Stimulated activated CD8-positive, alpha-beta memory T cell treated with anti-CD3 and anti-CD28 coated beads, Interleukin-7, amount 100 ng/mL, for 1 hour (primary cell): ENCODE results near the gene CBLN1.

ENCODE experiments used
- DNase-seq, 2 donors: peaks; one replicate each; pipeline ENCODE4 v3.0.0-alpha.2; 2020; ENCODE audit warnings: low read depth in 2 of 2

CBLN1 gene

GRCh38 chr16:49281480-49281842 is at the start of gene CBLN1:
Gene CBLN1 (minus strand): TSS chr16:49281838. CDS start chr16:49281465, 373 bp downstream.
- DNase-seq = no peak

GRCh38 chr16:49330562-49331201 is 49.0 kb upstream of the CBLN1 start:
- no peak for DNase-seq

- DNase-seq = no peak
These were observed 46.7 kb upstream of the CBLN1 start for GRCh38 chr16:49328325-49328724.

DNA sequence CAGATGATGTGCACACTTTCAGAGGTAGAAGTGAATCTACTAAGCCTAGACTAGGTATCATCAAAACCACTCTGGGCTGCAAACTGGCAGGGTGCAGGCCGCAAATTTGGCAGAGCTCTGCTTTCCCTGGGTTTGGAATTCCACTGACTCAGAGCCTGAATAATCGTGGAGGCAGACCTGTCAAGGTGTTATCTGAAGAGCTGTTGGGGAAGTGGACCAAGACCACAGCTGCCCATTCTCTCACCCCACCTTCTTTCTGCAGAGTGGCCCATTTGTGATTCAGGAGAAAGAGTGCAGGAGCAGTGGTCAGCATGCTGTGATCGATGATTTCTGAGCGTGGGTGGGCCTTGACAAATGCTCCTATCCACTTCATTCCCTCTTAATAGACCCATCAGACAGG is 45.8 kb upstream of the CBLN1 start:
- no peak for DNase-seq

- no peak for DNase-seq
These were observed 43.1 kb upstream of the CBLN1 start for GRCh38 chr16:49324703-49325102.

DNA sequence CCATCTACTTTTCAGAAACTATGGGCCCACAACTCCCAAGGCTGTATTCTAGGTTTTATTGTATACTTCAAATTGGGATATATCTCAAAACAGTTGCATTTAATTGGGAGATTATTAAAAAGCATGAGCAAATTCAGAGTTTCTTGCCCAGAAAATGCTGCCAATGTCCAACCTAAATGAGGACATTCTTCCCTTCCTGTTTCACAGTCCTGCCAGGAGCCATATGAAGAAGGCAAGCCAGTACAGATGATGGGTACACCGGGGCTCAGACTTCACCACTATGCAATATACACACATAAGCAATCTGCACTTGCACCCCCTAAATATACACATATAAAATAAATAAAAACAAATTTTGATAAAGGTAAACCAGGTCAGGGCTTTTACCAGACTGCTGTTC is 34.0 kb upstream of the CBLN1 start:
- DNase-seq = no peak

- no peak for DNase-seq
These were observed 30.8 kb upstream of the CBLN1 start for GRCh38 chr16:49312389-49312985.

DNA sequence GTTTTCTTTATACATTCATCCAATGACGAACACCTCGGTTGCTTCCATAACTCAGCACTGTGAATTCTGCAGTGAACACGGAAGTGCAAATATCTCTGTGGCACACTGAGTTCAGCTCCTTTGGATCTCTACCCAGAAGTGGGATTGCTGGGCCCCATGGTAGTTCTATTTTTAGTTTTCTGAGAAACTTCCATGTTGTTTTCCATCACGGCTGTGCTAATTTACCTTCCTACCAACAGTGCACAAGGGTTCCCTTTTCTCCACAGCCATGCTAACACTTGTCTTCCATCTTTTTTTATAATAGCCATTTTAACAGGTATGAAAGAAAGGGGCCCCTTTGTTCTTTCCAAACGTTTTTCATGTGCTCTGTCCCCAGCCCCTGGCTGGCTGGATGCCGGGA is 30.2 kb upstream of the CBLN1 start:
- no peak for DNase-seq

GRCh38 chr16:49307176-49307575 is 25.5 kb upstream of the CBLN1 start:
- no peak for DNase-seq

DNA sequence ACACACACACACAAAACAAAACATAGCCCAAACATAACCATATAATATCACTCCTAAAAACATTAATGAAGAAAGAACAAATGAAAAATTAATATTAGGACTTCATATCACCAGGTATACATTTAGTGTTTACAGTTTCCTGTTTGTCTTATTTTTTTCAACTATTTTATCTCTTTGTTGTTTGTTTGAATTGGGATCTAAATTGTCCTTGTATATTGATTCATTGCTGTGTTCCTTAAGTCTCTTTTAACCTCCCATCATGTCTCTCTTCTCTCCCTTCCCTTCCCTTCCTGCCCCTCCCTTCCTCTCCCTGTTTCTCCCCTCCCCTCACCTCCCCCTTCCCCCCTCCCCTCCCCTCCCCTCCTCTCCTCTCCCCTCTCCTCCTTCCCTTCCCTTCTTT is 23.8 kb upstream of the CBLN1 start:
- no peak for DNase-seq

DNA sequence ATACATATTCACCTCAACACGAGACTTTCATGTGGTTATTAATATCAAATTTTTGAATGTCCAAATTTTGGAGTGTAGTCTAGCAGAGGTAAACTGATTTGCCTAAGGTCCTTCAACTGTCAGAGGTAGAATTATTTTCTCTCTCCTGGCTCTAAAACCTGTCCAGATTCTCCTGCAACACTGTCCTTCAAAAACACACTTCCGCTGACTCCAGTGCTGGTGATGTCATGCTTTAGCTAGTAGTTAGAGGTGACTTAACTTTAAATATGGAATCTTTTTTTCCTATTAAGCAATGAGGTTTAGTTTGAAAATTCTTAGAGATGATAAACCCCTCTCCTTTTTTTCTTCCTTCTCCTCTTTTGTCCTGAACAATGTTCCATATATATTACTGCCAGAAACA is 10.8 kb upstream of the CBLN1 start:
- DNase-seq = no peak

- no peak for DNase-seq
These were observed 5.9 kb upstream of the CBLN1 start for GRCh38 chr16:49287572-49287971.

DNA sequence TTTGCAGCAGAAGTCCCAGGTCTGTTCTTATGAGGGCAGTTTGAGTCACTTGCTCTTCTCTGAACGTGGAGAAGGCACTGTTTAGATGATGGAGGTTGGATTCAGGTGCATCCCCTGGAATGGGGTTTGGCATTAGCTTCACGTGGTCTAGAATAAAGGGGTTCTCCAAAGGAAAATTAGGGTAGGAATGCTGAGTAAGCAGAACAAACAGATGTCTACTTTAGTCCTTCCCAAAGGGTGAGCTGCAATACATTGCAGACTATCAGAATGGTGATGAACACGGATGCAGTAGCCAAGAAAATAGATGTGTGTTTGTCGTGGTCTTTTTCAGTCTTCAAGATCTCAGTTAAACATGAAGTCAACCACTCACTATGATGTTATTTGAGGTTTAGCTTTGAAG is 3.3 kb upstream of the CBLN1 start:
- no peak for DNase-seq

DNA sequence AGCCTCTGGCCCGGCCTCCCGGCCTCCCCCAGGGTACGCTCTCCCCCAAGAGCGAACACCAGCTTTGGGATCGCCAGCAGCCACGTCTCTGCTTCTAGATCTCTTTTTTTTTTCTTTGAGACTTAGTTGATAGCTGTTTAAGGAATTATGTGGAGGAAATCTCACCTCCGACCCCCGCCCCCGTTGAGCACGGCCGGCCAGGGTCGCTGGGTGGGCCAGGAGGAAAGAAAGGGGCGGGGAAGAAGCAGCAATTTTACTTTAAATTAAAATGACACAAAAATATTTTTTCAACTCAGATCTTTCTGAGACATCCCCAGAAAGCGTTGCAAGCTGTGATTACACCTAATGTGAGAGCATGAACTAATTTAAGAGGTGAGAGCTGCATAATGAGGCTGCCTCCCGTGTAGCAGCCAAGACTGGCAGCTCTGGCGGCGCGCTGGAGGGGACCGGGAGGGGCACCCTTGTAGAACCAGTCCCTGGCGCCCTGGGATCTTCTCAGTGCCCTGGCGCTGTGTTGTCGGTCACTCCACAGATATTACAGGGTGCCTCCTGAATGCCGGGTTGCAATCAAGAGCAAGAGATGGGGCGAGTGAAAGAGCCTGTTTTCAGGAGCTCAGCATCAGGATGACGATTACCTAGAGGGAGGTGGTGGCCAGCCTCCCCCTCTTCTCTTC is 1.9 kb upstream of the CBLN1 start:
- DNase-seq = no peak

DNA sequence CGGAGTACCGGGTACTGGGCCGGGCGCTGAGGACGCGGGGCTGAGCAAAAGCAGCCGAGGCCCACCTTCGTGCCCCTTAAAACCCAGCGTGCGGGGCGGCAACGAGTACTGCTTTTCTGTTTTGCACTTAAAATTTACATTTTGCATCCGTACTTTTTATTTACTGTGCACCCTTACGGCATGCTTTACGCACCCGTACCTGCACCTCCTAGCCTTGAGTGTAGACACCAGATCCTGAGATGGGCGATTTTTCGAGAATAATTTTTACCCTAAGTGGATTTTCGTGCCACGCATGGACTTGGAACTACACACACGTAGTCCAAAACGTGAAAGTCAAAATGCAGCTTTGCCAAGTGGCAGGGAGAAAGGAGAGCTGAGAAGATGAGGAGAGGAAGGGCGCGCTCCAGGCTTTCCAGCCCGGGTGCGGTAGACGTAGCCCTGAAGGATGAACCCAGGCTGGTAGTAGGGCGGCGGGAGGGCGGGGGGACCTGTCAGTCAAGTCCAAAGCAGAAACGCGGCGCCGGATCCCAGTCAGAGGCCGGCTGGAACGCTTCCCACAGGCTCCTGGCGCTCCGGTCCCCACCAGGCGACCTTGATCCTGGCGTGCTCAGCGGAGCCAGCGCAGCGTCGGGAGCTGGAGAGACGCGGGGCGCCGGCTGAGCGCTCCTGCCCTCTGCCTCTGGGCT is 1.2 kb upstream of the CBLN1 start:
- no peak for DNase-seq

DNA sequence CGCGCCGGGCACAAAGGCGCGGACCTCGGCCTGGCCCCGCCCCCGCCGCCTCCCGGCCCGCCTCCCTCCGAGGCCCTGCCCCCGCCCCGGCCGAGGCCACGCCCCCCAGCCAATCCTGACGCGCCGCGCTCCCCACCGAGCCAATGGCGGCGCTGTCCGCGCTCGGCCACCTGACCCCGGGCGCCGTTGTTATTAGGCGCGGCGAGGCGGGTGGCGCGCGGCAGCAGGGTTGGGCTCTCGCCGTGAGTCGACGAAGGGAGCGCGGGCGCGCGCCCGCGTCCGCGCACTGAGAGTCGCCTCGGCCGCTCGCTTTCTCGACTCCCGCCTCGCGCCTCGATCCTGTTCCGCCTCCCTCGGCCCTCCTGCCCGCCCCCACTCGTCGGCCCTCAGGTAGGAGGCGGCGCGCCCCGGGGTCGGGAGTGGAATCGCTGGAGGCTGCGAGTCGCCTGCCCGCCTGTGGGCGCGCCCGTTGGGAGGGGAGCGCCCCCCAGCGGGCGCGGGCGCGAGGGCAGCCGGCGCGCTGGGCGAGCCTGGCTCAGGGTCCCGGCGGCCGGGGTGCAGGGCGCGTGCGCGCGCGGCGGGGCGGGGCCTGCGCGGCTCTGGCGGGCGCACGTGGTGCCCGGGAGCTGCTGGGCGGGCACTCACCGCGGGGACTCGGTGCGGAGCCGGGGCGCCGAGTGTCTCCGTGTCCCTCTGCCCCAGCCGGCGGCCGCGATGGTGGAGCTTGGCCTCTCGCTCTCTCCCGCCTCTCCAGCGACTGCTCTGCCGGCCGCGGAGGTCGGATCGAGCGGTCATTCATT is 405 bp upstream of the CBLN1 start:
- no peak for DNase-seq

DNA sequence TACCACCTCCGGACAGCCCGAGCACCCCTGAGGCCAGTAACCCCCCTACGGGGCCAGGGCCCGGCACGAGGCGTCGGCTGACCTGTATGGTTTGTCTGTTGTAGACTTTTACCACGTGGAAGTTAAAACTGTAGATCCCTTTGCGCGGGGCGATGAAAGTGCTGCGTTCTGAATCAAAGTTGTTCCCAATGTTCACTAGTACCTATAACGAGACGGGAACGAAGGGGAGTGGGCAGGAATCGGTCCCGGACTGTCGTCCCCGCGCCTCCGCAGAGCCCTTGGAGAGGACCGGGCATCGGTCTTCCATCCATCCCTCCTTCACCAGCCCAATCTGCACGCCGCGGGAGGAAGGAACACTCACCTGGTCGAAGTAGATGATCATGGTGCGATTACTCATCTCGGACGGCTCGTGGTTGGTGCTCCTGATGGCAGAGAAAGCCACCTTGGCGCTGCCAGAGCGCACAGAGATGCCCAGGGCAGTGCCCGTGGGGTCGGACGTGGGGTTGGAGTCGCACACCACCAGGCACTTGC is 732 bp downstream of the CBLN1 start:
- DNase-seq = no peak

DNA sequence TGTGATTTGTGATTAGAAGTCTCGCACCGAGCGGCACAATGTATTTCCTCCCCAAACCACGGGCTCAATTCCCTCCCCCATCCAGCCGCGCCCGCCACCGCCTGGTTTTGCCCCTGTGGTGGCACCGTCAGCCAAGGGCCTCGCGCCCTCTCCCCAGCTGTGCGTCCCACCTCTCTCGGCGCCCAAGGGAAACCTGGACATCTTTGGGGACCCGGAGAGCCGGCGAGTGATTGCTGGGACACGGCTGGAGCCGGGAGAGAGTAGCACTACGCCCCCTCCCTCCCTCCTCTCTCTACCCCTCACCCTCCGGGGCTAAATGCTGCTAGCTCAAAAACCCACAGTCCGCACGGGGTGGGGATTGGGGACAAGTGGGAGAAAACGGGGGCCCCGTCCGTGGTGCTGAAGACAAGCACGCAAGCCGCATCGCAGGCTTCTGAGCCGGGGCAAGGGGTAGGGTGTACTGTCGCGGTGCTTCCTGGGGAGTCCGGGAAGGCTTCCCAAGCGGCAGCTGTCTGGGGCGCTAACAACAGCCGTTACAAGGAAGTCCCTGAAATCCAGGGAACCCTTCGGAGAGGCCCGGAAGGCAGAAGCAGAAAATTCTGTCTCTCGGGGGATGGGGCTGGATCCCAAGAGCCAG is 1.4 kb downstream of the CBLN1 start:
- DNase-seq = no peak

- DNase-seq = no peak
These were observed 2.5 kb downstream of the CBLN1 start for GRCh38 chr16:49278944-49279725.

DNA sequence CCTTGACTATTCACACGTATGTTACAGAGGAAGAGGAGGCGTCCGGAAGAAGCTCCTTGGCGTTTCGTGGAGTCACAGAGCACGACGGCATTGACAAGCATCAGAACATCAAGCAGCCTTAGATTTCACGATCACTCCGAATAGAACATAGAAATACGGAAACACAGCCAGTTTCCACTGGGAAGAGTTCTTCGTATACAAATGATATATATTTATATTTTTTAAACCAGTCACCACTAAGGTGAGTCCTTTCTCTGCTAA is 3.1 kb downstream of the CBLN1 start:
- no peak for DNase-seq
